ENCODE results near the gene PPP1R9A.

GRCh38 chr7:95097291-95097690 lies 189.9 kb downstream of the PPP1R9A start:
- TF ChIP-seq POLR2AphosphoS5 (IDR thresholded peaks at IDR 0.05; ENCODE audit: insufficient read depth in 1 of 2, low read depth in 1 of 2) (no peak), POLR2A (IDR thresholded peaks at IDR 0.05) (no peak)
- TF ChIP-seq, protein P1, sequence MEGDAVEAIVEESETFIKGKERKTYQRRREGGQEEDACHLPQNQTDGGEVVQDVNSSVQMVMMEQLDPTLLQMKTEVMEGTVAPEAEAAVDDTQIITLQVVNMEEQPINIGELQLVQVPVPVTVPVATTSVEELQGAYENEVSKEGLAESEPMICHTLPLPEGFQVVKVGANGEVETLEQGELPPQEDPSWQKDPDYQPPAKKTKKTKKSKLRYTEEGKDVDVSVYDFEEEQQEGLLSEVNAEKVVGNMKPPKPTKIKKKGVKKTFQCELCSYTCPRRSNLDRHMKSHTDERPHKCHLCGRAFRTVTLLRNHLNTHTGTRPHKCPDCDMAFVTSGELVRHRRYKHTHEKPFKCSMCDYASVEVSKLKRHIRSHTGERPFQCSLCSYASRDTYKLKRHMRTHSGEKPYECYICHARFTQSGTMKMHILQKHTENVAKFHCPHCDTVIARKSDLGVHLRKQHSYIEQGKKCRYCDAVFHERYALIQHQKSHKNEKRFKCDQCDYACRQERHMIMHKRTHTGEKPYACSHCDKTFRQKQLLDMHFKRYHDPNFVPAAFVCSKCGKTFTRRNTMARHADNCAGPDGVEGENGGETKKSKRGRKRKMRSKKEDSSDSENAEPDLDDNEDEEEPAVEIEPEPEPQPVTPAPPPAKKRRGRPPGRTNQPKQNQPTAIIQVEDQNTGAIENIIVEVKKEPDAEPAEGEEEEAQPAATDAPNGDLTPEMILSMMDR (IDR thresholded peaks at IDR 0.05) = no peak
